ENCODE measurements around the gene WT1. TPM values are rescaled to one million over a fixed set of nuclear protein-coding genes. Genes with fewer than 3 reads are reported as not detected.
"Not testable (repeated sequence)": the region's sequence is repeated elsewhere in the genome, so short reads cannot be mapped to it uniquely, and the experiment has no call there.

WT1 gene
- total and polyA plus RNA-seq, 2 experiments from 2014 or later = not detected

DNA sequence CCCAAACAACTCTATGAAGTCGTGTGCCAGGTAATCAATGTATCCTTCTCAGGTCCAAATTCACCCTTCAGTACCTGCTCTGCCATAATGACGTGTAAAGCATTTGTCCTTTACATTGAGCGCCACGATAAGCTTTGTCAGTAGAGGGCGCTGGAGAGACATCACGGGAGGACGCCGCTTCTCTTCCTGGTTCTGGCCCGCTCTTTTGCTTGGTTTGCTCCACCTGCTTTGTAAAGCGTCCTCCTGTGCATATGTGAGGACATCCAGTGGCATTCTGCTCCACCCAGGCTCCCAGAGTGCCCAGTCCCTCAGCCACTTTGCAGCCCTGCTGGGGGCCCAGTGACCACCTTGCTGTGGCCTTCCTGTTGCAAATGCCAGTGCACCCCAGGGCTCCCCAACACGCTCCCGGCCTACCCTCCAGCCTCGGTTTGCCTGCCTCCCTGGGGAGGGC, 61.1 kb downstream of the WT1 start:
- no peaks in the 10 kb centered on the region for H3K9me2 ChIP-seq (ENCODE audit: insufficient read depth)
- no peak overlapping the region for H3K9ac ChIP-seq
- in situ Hi-C loops (cut with MboI) = no loop called here
- H3K27ac ChIP-seq = no peak overlapping the region
- no peak overlapping the region for H3K4me2 ChIP-seq (ENCODE audit: unreplicated experiment)
- no peaks in the 10 kb centered on the region for H3F3A ChIP-seq (ENCODE audit: insufficient read depth)
- no peaks in the 10 kb centered on the region for H3K36me3 ChIP-seq (ENCODE audit: low read depth)
- H3K9me3 ChIP-seq (ENCODE audit: low read depth) = peaks cover 3% of the 10 kb centered on the region
- no peaks in the 10 kb centered on the region for H3K4me1 ChIP-seq (ENCODE audit: insufficient read depth)
- no peak overlapping the region for H3K4me3 ChIP-seq
- 0 out of 2 replicates have a peak, but pooled peaks cover 15% of the 10 kb centered on the region for H3K27me3 ChIP-seq (replicated peaks; ENCODE audit: insufficient read depth)
- TF ChIP-seq EZH2phosphoT487 (IDR thresholded peaks at IDR 0.05; ENCODE audit: insufficient read depth, low read depth) (no peak), EZH2 (IDR thresholded peaks at IDR 0.05; ENCODE audit: insufficient read depth, poor library complexity, severe bottlenecking) (no peak)
- DNase-seq = peak; percentile 39
- 14 to 15% methylated on average over 13 of the region's 13 CpGs for WGBS, 2 experiments (ENCODE audit: low coverage in 1 of 2, low lambda C conversion rate in 2 of 2, missing lambda C conversion rate in 2 of 2)
- H3K79me2 ChIP-seq (ENCODE audit: insufficient read depth) = no peaks in the 10 kb centered on the region
- no peaks in the 10 kb centered on the region; the same call in 1 of the 2 replicates for H4K20me1 ChIP-seq (ENCODE audit: insufficient read depth)
- H2AFZ ChIP-seq = no peak overlapping the region

DNA sequence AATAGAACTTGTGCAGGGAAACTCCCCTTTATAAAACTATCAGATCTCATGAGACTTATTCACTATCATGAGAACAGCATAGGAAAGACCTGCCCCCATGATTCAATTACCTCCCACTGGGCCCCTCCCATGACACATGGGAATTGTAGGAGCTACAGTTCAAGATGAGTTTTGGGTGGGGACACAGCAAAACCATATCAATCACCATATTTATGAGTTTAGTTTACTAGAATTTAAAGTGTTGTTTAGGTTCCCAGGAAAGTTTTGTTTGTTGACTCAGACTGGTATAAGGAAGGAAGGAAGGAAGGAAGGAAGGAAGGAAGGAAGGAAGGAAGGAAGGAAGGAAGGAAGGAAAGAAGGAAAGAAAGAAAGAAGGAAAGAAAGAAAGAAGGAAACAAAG, 65.4 kb downstream of the WT1 start:
- H3K9ac ChIP-seq; H2AFZ ChIP-seq; H3K9me3 ChIP-seq (ENCODE audit: low read depth); H3K79me2 ChIP-seq (ENCODE audit: insufficient read depth); H3K9me2 ChIP-seq (ENCODE audit: insufficient read depth); H4K20me1 ChIP-seq (ENCODE audit: insufficient read depth); H3K4me1 ChIP-seq (ENCODE audit: insufficient read depth); H3K36me3 ChIP-seq (ENCODE audit: low read depth); H3K27ac ChIP-seq; H3F3A ChIP-seq (ENCODE audit: insufficient read depth); H3K27me3 ChIP-seq (replicated peaks; ENCODE audit: insufficient read depth); DNase-seq; in situ Hi-C loops (cut with MboI); H3K4me3 ChIP-seq; H3K4me2 ChIP-seq (ENCODE audit: unreplicated experiment): not testable (repeated sequence)

DNA sequence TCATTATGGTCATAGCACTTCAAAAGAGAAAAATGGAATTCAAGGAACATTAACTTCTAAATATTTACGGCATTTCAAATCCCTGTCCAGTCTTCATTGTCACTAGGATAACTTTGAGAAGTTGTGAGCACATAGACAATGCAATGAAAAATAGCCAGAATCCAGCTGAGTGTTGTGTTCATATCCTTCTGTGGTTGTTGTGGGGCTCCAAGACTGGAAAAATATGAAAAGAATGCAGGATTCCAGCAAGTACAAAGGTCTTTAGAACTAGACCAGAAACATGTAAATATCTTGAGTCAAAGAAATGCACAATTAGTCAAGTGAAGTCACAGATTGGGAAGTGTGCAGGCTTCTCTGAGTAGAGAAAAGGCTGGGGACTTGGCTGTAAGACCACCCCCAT, 68.7 kb downstream of the WT1 start:
- H3K4me3 ChIP-seq = no peak overlapping the region
- H3K9me3 ChIP-seq (ENCODE audit: low read depth) = no peaks in the 10 kb centered on the region
- H3K36me3 ChIP-seq (ENCODE audit: low read depth) = no peaks in the 10 kb centered on the region
- 56 to 58% methylated on average over 1 of the region's 1 CpG for WGBS, 2 experiments (ENCODE audit: low coverage in 1 of 2, low lambda C conversion rate in 2 of 2, missing lambda C conversion rate in 2 of 2)
- H4K20me1 ChIP-seq (ENCODE audit: insufficient read depth) = no peaks in the 10 kb centered on the region
- TF ChIP-seq EZH2phosphoT487 (IDR thresholded peaks at IDR 0.05; ENCODE audit: insufficient read depth, low read depth) = no peak
- TF ChIP-seq EZH2 (IDR thresholded peaks at IDR 0.05; ENCODE audit: insufficient read depth, poor library complexity, severe bottlenecking) = no peak
- DNase-seq = no peak
- H3K4me1 ChIP-seq (ENCODE audit: insufficient read depth) = no peaks in the 10 kb centered on the region
- H3F3A ChIP-seq (ENCODE audit: insufficient read depth) = no peaks in the 10 kb centered on the region
- no peak overlapping the region for H3K9ac ChIP-seq
- H3K4me2 ChIP-seq (ENCODE audit: unreplicated experiment) = no peak overlapping the region
- peaks cover 19% of the 10 kb centered on the region for H3K27me3 ChIP-seq (replicated peaks; ENCODE audit: insufficient read depth)
- no peak overlapping the region for H2AFZ ChIP-seq
- in situ Hi-C loops (cut with MboI) = no loop called here
- no peaks in the 10 kb centered on the region for H3K79me2 ChIP-seq (ENCODE audit: insufficient read depth)
- no peak overlapping the region for H3K27ac ChIP-seq
- H3K9me2 ChIP-seq (ENCODE audit: insufficient read depth) = no peaks in the 10 kb centered on the region

DNA sequence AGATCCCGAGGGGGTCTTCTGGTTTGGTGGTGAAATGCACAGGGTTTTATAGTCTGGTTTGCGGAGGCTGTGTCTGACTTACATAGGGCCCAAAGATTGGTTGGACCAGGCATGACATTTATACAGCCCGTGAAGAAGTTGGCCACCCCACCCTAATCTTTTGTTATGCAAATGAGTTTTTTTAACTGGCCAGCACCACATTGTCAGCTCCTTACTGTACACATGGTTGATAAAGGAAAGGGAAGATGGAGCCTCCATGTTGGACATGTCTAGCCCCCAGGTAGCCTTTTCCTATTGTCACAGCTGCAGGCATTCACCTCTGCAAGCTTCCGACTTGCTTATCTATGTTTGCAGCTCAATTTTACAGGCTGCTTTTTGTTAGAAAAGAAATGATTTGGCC, 70.1 kb downstream of the WT1 start:
- no peak for DNase-seq
- Histone ChIP-seq H3K9me3 (ENCODE audit: low read depth) (no peaks in the 10 kb centered on the region), H2AFZ (no peak overlapping the region), H3K4me2 (ENCODE audit: unreplicated experiment) (no peak overlapping the region), H3K27me3 (replicated peaks; ENCODE audit: insufficient read depth) (peaks cover 19% of the 10 kb centered on the region), H3F3A (ENCODE audit: insufficient read depth) (no peaks in the 10 kb centered on the region), H3K9me2 (ENCODE audit: insufficient read depth) (no peaks in the 10 kb centered on the region), H3K36me3 (ENCODE audit: low read depth) (no peaks in the 10 kb centered on the region), H3K4me1 (ENCODE audit: insufficient read depth) (no peaks in the 10 kb centered on the region), H3K9ac (no peak overlapping the region), H3K27ac (no peak overlapping the region), H3K4me3 (no peak overlapping the region), H3K79me2 (ENCODE audit: insufficient read depth) (no peaks in the 10 kb centered on the region), H4K20me1 (ENCODE audit: insufficient read depth) (no peaks in the 10 kb centered on the region)
- WGBS, 2 experiments (ENCODE audit: low coverage in 1 of 2, low lambda C conversion rate in 2 of 2, missing lambda C conversion rate in 2 of 2) = 42 to 44% methylated on average over 4 of the region's 4 CpGs
- TF ChIP-seq EZH2phosphoT487 (IDR thresholded peaks at IDR 0.05; ENCODE audit: insufficient read depth, low read depth) (no peak), EZH2 (IDR thresholded peaks at IDR 0.05; ENCODE audit: insufficient read depth, poor library complexity, severe bottlenecking) (no peak)
- in situ Hi-C loops (cut with MboI) = no loop called here

DNA sequence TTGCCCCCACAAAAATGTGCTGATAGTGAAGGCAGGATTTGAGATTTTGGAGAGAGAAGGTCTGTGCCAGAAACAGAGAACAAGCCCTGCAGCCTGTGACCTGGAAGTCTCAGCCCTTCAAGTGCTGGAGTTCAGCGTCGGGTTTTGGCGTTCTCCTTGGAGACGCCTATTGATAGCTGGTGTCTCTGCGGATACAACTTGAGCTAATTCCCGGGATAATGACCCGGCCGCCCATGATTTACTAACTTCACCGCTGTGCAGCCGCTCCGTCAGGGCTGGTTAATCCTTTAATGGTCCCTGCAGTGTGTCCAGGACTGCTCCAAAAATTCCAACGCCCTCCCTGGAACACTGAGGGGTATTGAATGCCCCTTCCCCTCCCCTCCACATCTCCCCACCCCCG, 76.6 kb downstream of the WT1 start:
- Histone ChIP-seq H3K36me3 (ENCODE audit: low read depth) (no peaks in the 10 kb centered on the region), H3F3A (ENCODE audit: insufficient read depth) (no peaks in the 10 kb centered on the region), H3K4me1 (ENCODE audit: insufficient read depth) (no peaks in the 10 kb centered on the region), H3K4me3 (no peak overlapping the region), H3K9ac (no peak overlapping the region), H3K79me2 (ENCODE audit: insufficient read depth) (no peaks in the 10 kb centered on the region), H2AFZ (no peak overlapping the region), H3K9me2 (ENCODE audit: insufficient read depth) (no peaks in the 10 kb centered on the region), H4K20me1 (ENCODE audit: insufficient read depth) (no peaks in the 10 kb centered on the region), H3K9me3 (ENCODE audit: low read depth) (no peaks in the 10 kb centered on the region), H3K27ac (no peak overlapping the region), H3K4me2 (ENCODE audit: unreplicated experiment) (no peak overlapping the region), H3K27me3 (replicated peaks; ENCODE audit: insufficient read depth) (peaks cover 57% of the 10 kb centered on the region)
- WGBS, 2 experiments (ENCODE audit: low coverage in 1 of 2, low lambda C conversion rate in 2 of 2, missing lambda C conversion rate in 2 of 2) = 13 to 14% methylated on average over 12 to 13 of the region's 13 CpGs
- DNase-seq = no peak
- no peak for TF ChIP-seq EZH2phosphoT487 (IDR thresholded peaks at IDR 0.05; ENCODE audit: insufficient read depth, low read depth)
- no peak for TF ChIP-seq EZH2 (IDR thresholded peaks at IDR 0.05; ENCODE audit: insufficient read depth, poor library complexity, severe bottlenecking)
- in situ Hi-C loops (cut with MboI) = no loop called here
